Naive thymus-derived CD4-positive, alpha-beta T cell (primary cell): ENCODE results near the gene TMEM14A. TPM values are rescaled to one million over a fixed set of nuclear protein-coding genes. Genes with fewer than 3 reads are reported as not detected.

Experiments used
- ATAC-seq: fragments of 150-1000 bp; cut with Tn5 transposase; 2 replicates; pipeline ENCODE4 v1.10.0; 2021; ENCODE audit warnings: mild to moderate bottlenecking, moderate library complexity
- CTCF ChIA-PET: fragments of 350-600 bp; sonication (Branson Sonifier 250); formaldehyde crosslinking; loops from one replicate; lab custom pipeline; 2021; ENCODE audit warnings: antibody characterized with exemption; lab: Charles Lee
- POLR2A ChIA-PET: fragments of 350-600 bp; sonication (Branson Sonifier 250); formaldehyde crosslinking; loops from one replicate; lab custom pipeline; 2021; ENCODE audit warnings: antibody characterized with exemption, inconsistent platforms; lab: Charles Lee
- DNase-seq, 9 donors: peaks; one replicate each; pipeline versions ENCODE4 v3.0.0 to v3.0.0-alpha.2; 2020 to 2022; ENCODE audit warnings: mixed read lengths in 1 of 9
- H3K27ac ChIP-seq: one replicate; pipeline ENCODE4 v1.7.0; 2013; ENCODE audit warnings: mild to moderate bottlenecking, low read depth, low read length, moderate library complexity
- H3K27me3 ChIP-seq, 2 donors: one replicate each; pipeline ENCODE4 v1.7.0; 2013; ENCODE audit warnings: low read length in 2 of 2, mild to moderate bottlenecking in 2 of 2, moderate library complexity in 2 of 2; ENCODE audit not compliant: control insufficient read depth in 2 of 2, insufficient read depth in 2 of 2
- H3K36me3 ChIP-seq, 3 experiments: 1 replicate in 2 of 3; 2 replicates in 1 of 3; pipeline ENCODE4 v1.7.0; 2013; ENCODE audit warnings: low read length in 3 of 3, mild to moderate bottlenecking in 3 of 3, moderate library complexity in 1 of 3; ENCODE audit not compliant: insufficient read depth in 3 of 3, control insufficient read depth in 2 of 3
- H3K4me1 ChIP-seq, 2 donors: one replicate each; pipeline ENCODE4 v1.7.0; 2013; ENCODE audit warnings: low read length in 2 of 2, mild to moderate bottlenecking in 2 of 2, moderate library complexity in 1 of 2; ENCODE audit not compliant: control insufficient read depth in 2 of 2, insufficient read depth in 2 of 2
- H3K4me3 ChIP-seq: 2 replicates; pipeline ENCODE4 v1.7.0; 2013; ENCODE audit warnings: mild to moderate bottlenecking, low read length
- H3K9me3 ChIP-seq, 3 experiments: 1 replicate in 2 of 3; 2 replicates in 1 of 3; pipeline ENCODE4 v1.7.0; 2013; ENCODE audit warnings: low read length in 3 of 3; ENCODE audit not compliant: control insufficient read depth in 2 of 3
- H3K27ac Mint-ChIP-seq, 9 donors: one replicate each; pipeline ENCODE4 v1.8.0; 2020 to 2022; ENCODE audit warnings: mixed read lengths in 9 of 9, mild to moderate bottlenecking in 8 of 9, moderate library complexity in 5 of 9, inconsistent platforms in 2 of 9
- H3K27me3 Mint-ChIP-seq, 5 donors: one replicate each; pipeline ENCODE4 v1.8.0; 2021 to 2022; ENCODE audit warnings: mixed read lengths in 5 of 5, mild to moderate bottlenecking in 1 of 5
- H3K36me3 Mint-ChIP-seq, 5 donors: one replicate each; pipeline ENCODE4 v1.8.0; 2020 to 2022; ENCODE audit warnings: mixed read lengths in 5 of 5, mild to moderate bottlenecking in 3 of 5, inconsistent platforms in 1 of 5
- H3K4me1 Mint-ChIP-seq, 7 donors: one replicate each; pipeline ENCODE4 v1.8.0; 2020 to 2022; ENCODE audit warnings: mixed read lengths in 7 of 7, mild to moderate bottlenecking in 3 of 7, inconsistent platforms in 1 of 7
- H3K4me3 Mint-ChIP-seq, 10 donors: one replicate each; pipeline ENCODE4 v1.8.0; 2020 to 2022; ENCODE audit warnings: mild to moderate bottlenecking in 10 of 10, mixed read lengths in 10 of 10, moderate library complexity in 6 of 10, inconsistent platforms in 2 of 10
- H3K9me3 Mint-ChIP-seq, 11 donors: one replicate each; pipeline ENCODE4 v1.8.0; 2020 to 2022; ENCODE audit warnings: mixed read lengths in 11 of 11, mild to moderate bottlenecking in 4 of 11, inconsistent platforms in 1 of 11, moderate library complexity in 1 of 11
- intact Hi-C, 2 donors: fragments of 100-400 bp; cut with micrococcal nuclease; formaldehyde crosslinking; loops; one replicate each; pipeline ENCODE4 v1.15.1; 2023
- polyA plus RNA-seq, 2 donors: library from polyadenylated mRNA; unstranded; fragments of 300-500 nt; fragmentation: Illumina TruSeq; gene quantifications; one replicate each; pipeline ENCODE4 v1.2.3, GENCODE V29; 2021
- total RNA-seq, 6 experiments: library from RNA in 5 of 6; stranded (reverse) in 5 of 6; gene quantifications; 1 replicate in 5 of 6; 2 replicates in 1 of 6; pipeline ENCODE4 v1.2.3 and lab custom pipeline; 2021 to 2026

TMEM14A gene, protein sequence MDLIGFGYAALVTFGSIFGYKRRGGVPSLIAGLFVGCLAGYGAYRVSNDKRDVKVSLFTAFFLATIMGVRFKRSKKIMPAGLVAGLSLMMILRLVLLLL
- total RNA-seq = 10 to 100 TPM in 1 of 5 experiments, 1 to 10 TPM in 4; 5.3 to 18.2 (median 8.0) TPM
- polyA plus RNA-seq = 10 to 100 TPM; 18.0 to 26.1 TPM
- total RNA-seq (lab: John Stamatoyannopoulos, UW) = 3.6 reads per million, percentile 19 among the genes with 10 or more reads in this experiment

DNA sequence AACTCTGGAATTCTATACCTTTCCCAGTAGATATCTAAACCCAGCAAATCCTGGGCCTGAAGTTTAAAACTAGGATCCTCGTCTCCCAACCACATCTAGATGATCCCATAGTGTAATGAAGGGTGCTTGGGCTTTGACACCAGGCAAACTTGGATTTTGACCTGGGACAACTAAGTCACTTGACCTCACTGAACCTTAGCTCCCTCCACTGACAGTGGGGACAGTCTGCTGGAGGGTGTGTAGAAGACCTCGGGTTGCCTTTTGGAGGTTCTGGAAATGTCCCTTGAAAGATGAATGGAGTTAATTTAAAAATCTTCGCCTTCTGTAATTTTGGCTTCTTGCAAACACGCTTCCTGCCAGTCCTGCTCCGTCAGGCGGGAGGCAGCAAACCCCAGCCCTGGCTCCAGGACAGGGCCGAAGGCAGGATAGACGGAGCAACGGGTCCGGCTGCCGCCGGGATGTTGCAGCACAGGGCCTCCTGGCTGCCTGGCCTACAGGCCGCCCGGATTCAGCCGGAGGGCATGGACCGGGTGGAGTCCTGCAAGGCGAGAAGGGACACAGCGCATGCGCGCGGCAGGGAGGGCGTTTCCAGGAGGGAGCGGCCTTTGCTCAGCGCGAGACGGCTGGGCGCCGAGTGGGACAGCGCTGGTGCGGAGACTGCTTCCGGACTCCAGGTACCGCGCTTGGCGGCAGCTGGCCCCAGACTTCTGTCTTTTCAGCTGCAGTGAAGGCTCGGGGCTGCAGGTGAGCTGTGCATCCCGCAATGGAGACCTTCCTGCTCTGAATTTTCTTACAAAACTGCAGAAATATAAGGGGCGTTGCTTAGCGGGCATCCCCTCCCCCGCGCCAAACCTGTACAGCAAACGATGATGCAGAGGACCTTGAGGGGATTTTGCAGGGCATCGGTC is at the start of gene TMEM14A:
TMEM14A (plus strand) TSS at position 612 of the 908 bp plus-strand sequence. CDS start 5,990 bp downstream, outside the sequence.
- H3K27me3 Mint-ChIP-seq = peaks cover 0 to 3% (median 0%) of the 10 kb centered on the region in 5 donors
- Histone ChIP-seq H3K27me3 (no peaks in the 10 kb centered on the region), H3K4me3 (peak within 1 kb of the TSS; percentile 74), H3K27ac (peak within 1 kb of the TSS; percentile 67), H3K4me1 (peaks cover 12 to 15% of the 10 kb centered on the region in 2 donors), H3K36me3 (no peaks in the 10 kb centered on the region), H3K9me3 (no peaks in the 10 kb centered on the region)
- H3K4me1 Mint-ChIP-seq = peaks cover 25 to 38% (median 35%) of the 10 kb centered on the region in 7 donors
- H3K4me3 Mint-ChIP-seq = peak within 1 kb of the TSS; percentile 86 to 97 (median 92)
- H3K9me3 Mint-ChIP-seq = no peaks in the 10 kb centered on the region
- DNase-seq (peak; percentile 81 to 94 (median 88)), ATAC-seq (peak; percentile 96)
- ChIA-PET POLR2A (interaction anchor here (0.9 kb wide), 1 partner anchor 251 kb away, joined by 3 read pairs; the partner anchor contains the start of gene EFHC1), CTCF (interaction anchor here (1.0 kb wide), 1 partner anchor 19 kb away, joined by 3 read pairs; no protein-coding TSS in a partner anchor)
- peak within 1 kb of the TSS; percentile 52 to 94 (median 84) for H3K27ac Mint-ChIP-seq
- H3K36me3 Mint-ChIP-seq = peaks cover 3 to 9% (median 4%) of the 10 kb centered on the region in 5 donors
- intact Hi-C loops = loop anchor here (1.0 to 5.0 kb wide), 5 partner anchors 7 to 982 kb away; partner anchors contain the start of gene TRAM2 (in 1 of the 2)

DNA sequence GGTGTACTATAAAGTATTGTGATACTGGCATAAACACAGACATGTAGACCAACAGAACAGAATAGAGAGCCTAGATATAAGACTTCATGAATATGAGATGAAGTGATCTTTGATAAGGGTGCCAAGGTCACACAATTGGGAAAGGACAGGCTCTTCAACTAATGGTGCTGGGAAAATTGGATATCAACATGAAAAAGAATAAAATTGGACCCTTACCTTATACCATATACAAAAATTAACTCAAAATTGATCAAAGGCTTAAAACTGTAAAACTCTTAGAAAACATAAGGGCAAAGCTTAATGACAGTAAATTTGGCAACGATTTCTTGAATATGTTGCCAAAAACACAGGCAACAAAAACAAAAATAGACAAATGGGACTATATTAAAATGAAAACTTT is 49.3 kb upstream of the TMEM14A start:
- Mint-ChIP-seq H3K4me1 (peaks cover 0 to 2% (median 0%) of the 10 kb centered on the region in 7 donors), H3K27ac (no peak overlapping the region), H3K4me3 (no peak overlapping the region), H3K36me3 (no peaks in the 10 kb centered on the region), H3K27me3 (peaks cover 5 to 26% (median 13%) of the 10 kb centered on the region in 5 donors), H3K9me3 (no peaks in the 10 kb centered on the region)
- Histone ChIP-seq H3K27me3 (no peaks in the 10 kb centered on the region), H3K27ac (no peak overlapping the region), H3K36me3 (no peaks in the 10 kb centered on the region), H3K4me3 (no peak overlapping the region), H3K4me1 (no peaks in the 10 kb centered on the region), H3K9me3 (no peaks in the 10 kb centered on the region)
- DNase-seq (no peak), ATAC-seq (no peak)
- intact Hi-C loops = no loop called here
- ChIA-PET POLR2A (no interaction called here), CTCF (interaction anchor here (0.6 kb wide), 1 partner anchor 39 kb away, joined by 5 read pairs; no protein-coding TSS in a partner anchor)

DNA sequence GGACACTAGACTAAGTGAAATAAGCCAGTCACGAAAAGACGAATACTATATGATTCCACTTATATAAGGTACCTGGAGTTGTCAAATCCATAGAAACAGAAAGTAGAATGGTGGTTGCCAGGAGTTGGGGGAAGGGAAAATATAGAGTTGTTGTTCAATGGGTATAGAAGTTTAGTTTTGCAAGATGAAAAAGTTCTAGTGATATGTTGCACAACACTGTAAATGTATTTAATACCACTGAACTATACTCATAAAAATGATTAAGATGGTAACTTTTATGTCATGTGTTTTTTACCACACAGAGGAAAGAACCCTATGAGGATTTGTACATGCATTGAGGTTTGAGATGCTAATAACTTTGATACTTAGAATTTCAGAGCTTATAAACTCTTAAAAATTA is 48.1 kb upstream of the TMEM14A start:
- Mint-ChIP-seq H3K36me3 (no peaks in the 10 kb centered on the region), H3K27ac (no peak overlapping the region), H3K4me3 (no peak overlapping the region), H3K9me3 (no peaks in the 10 kb centered on the region), H3K27me3 (peaks cover 5 to 23% (median 13%) of the 10 kb centered on the region in 5 donors), H3K4me1 (peaks cover 0 to 2% (median 0%) of the 10 kb centered on the region in 7 donors)
- no peaks in the 10 kb centered on the region for H3K36me3 ChIP-seq
- CTCF ChIA-PET = no interaction called here
- H3K27me3 ChIP-seq = no peaks in the 10 kb centered on the region
- POLR2A ChIA-PET = no interaction called here
- no peak overlapping the region for H3K27ac ChIP-seq
- H3K4me1 ChIP-seq = no peaks in the 10 kb centered on the region
- ATAC-seq = no peak
- no peaks in the 10 kb centered on the region for H3K9me3 ChIP-seq
- intact Hi-C loops = no loop called here
- no peak for DNase-seq
- no peak overlapping the region for H3K4me3 ChIP-seq

DNA sequence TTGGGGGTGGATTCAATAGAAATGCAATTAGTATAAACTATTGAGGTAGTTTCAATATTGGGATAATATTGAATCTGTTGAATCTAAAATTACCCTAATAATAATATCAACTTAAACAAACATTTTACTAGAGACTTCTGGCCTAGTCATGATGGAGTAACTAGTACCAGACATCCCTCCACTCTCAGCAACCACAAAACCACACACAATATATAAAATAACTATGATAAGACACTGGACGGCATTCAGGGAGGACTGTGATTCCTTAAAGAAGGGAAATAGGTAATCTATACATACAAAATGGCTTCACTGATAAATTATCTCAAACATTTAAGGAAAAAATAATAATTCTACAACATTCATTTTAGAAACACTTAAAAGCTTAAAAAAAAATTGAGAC is 38.9 kb upstream of the TMEM14A start:
- Histone ChIP-seq H3K27me3 (peaks cover 0 to 5% of the 10 kb centered on the region in 2 donors), H3K4me3 (no peak overlapping the region), H3K9me3 (no peaks in the 10 kb centered on the region), H3K4me1 (no peaks in the 10 kb centered on the region), H3K27ac (no peak overlapping the region), H3K36me3 (no peaks in the 10 kb centered on the region)
- ChIA-PET POLR2A (no interaction called here), CTCF (interaction anchor here (0.6 kb wide), 1 partner anchor 10 kb away, joined by 3 read pairs; no protein-coding TSS in a partner anchor)
- Mint-ChIP-seq H3K27ac (peak overlapping the region in 1 of 9 donors; percentile 66), H3K4me3 (no peak overlapping the region), H3K4me1 (peaks cover 0 to 14% (median 10%) of the 10 kb centered on the region in 7 donors), H3K9me3 (peaks cover 0 to 1% (median 0%) of the 10 kb centered on the region in 11 donors), H3K36me3 (no peaks in the 10 kb centered on the region), H3K27me3 (no peaks in the 10 kb centered on the region)
- DNase-seq = no peak
- ATAC-seq = no peak
- intact Hi-C loops = no loop called here

DNA sequence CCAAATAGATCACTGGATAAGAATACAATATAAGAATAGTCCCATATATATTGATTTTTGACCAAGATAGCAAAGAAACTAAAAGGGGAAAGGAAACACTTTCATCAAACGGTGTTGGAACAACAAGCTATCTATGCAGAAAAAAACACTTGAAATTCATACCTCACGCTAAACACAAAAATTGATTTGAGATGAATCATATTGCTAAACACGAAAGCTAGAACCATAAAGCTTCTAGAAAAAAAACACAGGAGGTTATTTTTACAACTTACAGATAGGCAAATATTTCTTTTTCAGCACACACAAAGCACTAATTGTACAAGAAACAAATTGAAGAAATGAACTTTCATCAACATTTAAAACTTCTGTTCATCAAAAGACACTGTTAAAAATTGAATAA is 36.7 kb upstream of the TMEM14A start:
- CTCF ChIA-PET = interaction anchor here (1.9 kb wide), 1 partner anchor 19 kb away, joined by 5 read pairs; no protein-coding TSS in a partner anchor
- Mint-ChIP-seq H3K27me3 (peaks cover 0 to 3% (median 0%) of the 10 kb centered on the region in 5 donors), H3K9me3 (no peaks in the 10 kb centered on the region), H3K36me3 (no peaks in the 10 kb centered on the region), H3K27ac (no peak overlapping the region), H3K4me1 (peaks cover 0 to 14% (median 10%) of the 10 kb centered on the region in 7 donors), H3K4me3 (no peak overlapping the region)
- no peak for DNase-seq
- ATAC-seq = no peak
- intact Hi-C loops = no loop called here
- no peak overlapping the region for H3K4me3 ChIP-seq
- H3K4me1 ChIP-seq = no peaks in the 10 kb centered on the region
- peaks cover 0 to 5% of the 10 kb centered on the region in 2 donors for H3K27me3 ChIP-seq
- H3K27ac ChIP-seq = no peak overlapping the region
- H3K9me3 ChIP-seq = no peaks in the 10 kb centered on the region
- POLR2A ChIA-PET = interaction anchor here (0.7 kb wide), 1 partner anchor 655 kb away, joined by 4 read pairs; no protein-coding TSS in a partner anchor
- no peaks in the 10 kb centered on the region for H3K36me3 ChIP-seq

DNA sequence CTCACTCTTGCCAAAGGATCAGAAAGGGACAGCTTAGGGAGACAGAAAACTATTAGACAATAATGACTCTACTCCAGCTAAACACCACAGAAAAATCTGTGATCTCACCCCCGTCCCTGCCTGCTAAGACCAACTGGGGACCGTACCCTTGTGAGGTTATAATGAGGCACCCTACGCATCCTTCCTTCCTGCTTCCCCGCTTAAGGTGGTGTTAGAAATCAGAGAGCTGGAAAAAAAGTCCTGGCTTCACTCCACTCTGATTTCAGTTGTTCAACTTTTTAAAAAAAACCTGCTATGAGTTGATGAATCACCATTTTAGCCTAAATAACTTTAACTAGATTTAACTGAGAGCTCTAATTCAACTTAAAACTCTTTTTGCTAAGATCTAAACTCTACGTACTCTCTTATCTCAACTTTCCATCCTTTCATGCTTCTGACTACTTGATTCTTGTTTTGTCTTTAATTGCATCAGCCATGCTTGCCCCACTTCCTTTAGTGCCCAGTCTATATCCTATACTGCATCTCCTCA is 35.8 kb upstream of the TMEM14A start:
- Histone ChIP-seq H3K9me3 (no peaks in the 10 kb centered on the region), H3K4me3 (no peak overlapping the region), H3K4me1 (no peaks in the 10 kb centered on the region), H3K27me3 (peaks cover 0 to 5% of the 10 kb centered on the region in 2 donors), H3K27ac (no peak overlapping the region), H3K36me3 (no peaks in the 10 kb centered on the region)
- Mint-ChIP-seq H3K9me3 (no peaks in the 10 kb centered on the region), H3K36me3 (no peaks in the 10 kb centered on the region), H3K27me3 (peaks cover 3 to 9% (median 7%) of the 10 kb centered on the region in 5 donors), H3K4me3 (peak overlapping the region in 8 of 10 donors; percentile 0 to 49 (median 4)), H3K27ac (peak overlapping the region in 6 of 9 donors; percentile 2 to 29 (median 4)), H3K4me1 (peaks cover 0 to 14% (median 10%) of the 10 kb centered on the region in 7 donors)
- ATAC-seq (no peak), DNase-seq (peak in 1 of 9 donors; percentile 3)
- ChIA-PET CTCF (interaction anchor here (0.6 to 1.9 kb wide), 2 partner anchors 18 to 572 kb away, joined by 3 to 5 read pairs; no protein-coding TSS in a partner anchor), POLR2A (interaction anchor here (0.7 kb wide), 1 partner anchor 654 kb away, joined by 4 read pairs; no protein-coding TSS in a partner anchor)
- intact Hi-C loops = no loop called here
